GM19043 (cell line): ENCODE results near the gene MOB2.

Source experiments
- ATAC-seq: cut with Tn5 transposase; IDR thresholded peaks from one replicate; pipeline ENCODE4 v1.9.1; 2021; ENCODE audit warnings: low read depth; ENCODE audit not compliant: unreplicated experiment

The MOB2 gene

DNA sequence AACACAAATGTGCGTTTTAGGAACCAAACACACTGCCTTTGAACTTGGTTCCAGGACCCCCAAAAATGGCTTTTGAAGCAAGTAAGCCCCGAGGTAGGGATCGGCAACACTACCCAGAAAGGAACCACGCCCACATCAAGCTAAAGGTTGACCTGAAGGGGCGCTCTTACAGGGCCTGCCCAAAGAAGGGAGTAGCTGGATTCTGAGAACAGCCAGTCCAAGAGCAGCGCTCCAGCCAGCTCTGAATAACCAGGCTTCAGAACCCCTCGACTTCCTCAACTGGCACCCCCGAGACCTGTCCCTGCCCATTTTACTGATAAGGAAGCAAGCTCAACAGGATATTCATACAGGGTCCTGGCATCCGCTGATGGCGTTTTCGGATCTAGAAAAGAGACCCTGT is 18.9 kb upstream of the MOB2 start:
- no peak for ATAC-seq

DNA sequence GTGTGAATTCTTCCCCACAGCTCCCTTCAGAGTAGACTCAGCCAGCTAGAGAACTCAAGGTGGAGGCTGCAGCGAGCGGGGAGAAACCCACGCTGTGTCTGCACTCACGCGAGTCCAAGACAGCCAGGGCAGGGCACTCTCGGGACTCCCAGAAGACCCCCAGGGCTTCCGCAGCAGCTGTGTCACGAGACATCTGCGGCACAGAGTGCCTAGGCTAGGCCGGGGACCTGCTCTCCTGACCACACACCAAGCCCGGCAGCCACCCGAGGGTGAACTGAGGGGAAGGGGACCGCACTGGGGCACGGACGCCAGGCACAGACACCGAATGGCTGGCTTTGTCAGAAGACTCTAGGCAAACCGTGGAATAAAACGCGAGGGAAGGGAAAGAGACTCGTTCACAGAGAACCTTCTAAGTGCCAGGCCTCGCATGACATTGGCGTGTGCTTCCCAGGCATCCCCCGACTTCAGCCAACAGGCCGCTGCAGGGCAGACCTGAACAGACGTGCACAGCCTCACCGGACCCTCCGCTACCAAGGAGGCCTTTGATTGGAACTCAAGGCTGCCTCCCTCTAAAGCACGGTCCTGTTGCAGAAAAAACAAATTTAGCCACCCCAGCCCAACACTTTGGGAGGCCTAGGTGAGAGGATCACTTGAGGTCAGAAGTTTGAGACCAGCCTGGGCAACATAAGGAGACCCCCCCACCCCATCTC is 18.2 kb upstream of the MOB2 start:
- no peak for ATAC-seq

DNA sequence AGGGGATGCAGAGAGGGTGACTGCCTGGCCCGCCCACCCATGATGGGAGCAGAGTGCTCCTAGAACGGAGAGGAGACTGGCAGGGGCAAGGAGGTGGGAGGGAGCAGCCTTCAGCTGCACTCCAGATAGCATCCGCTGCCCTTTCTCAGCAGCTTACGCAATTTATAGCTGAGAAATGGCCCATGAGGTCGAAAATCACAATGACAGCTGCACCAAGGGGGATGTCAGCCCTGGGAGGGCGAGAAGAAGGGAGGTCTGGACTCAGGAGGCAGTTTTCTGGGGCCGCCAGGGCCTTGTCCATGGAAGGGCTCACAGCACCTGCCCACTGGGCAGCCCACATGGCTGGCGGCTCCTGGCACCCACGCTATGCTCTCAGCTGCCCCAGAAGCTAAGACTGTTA is 17.6 kb upstream of the MOB2 start:
- no peak for ATAC-seq

DNA sequence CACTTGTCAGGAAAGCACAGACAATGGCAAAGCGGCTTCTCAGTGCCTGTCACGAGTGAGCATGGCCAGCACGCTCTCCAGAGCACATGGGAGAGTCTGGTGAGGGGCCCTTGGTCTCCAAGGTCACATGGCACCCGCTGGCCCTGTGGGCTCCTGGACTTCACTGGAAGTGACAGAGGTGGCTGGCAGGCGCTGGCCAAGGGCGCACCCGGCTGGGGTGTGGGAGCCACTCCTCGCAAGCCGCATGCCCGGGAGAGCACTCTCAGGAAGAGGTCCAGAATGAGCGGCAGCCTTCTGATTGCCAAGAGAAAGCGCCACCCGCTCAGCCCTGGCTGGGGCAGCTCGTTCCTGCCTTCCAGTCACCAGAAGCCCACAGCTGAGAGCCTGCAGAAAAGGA is 17.1 kb upstream of the MOB2 start:
- no peak for ATAC-seq

DNA sequence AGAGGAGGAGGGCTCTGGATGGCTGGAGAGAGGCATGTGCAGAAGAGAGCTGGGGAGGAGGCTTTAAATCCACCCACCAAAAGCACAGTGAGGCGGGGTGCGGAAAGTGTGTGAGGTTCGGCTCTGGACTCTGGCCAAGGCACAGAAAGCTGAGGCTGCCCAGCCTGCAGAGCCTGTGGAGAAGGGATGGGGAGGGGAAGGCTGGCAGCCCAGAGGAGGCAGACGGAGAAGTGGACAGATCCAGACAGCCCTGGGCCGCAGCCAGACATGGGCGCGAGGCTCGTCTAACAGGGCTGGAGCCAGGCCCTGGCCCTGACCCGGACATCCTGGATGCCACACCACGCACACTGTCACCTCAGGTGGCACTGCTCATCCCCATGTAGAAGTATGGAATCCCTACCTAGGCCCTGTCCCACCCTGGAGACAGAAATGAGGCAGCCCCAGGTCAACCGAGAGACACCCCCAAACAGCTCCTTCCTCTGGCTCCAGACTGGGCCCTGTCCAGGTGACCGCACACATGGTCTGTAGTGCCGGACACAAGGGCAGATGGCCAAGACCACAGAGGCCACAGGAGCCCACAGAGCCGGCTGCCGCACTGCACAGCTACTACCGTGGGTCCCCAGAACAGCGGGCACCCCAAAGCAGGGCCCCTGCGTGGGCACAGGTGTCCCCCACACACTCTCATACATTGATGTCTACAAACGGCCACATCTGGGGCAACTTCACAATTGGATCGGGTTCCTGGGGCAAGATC is 16.6 kb upstream of the MOB2 start:
- ATAC-seq: no peak

DNA sequence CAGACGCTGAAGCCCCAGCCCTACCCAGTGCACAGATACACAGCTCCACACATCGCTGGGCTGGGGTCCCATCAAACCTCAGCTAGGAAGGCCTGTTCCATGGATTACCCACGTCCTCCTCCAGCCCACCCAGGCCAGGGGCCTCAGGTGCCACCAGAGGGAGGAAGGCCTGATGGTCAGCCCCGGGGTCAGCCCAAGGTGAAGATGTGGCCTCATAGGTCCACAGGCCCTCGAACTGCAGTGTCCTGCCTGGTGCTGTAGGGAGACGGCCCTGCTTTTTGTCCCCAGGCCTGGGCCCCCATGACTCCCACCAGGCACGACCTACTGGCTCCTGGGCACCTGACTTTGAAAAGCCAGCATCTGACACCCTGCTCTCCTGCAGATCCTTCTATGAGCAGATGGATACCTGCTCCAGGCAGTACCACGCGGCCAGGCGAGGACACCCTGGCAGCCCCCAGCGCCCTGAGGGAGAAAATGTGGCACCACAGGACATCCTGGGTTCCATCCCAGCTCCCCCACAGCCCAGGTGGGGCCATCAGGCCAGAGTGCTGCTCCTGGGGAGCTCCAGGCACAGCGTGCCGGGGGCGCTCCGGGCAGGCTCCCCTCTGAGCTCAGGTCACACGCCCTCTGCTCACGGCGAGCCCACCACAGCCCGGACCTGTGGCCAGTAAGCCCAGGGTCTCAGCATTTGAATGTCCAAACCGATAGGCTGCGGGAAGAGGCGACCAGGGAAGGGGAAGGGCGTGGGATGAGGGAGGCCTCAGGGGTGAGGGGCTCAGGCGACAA is 15.8 kb upstream of the MOB2 start:
- no peak for ATAC-seq

DNA sequence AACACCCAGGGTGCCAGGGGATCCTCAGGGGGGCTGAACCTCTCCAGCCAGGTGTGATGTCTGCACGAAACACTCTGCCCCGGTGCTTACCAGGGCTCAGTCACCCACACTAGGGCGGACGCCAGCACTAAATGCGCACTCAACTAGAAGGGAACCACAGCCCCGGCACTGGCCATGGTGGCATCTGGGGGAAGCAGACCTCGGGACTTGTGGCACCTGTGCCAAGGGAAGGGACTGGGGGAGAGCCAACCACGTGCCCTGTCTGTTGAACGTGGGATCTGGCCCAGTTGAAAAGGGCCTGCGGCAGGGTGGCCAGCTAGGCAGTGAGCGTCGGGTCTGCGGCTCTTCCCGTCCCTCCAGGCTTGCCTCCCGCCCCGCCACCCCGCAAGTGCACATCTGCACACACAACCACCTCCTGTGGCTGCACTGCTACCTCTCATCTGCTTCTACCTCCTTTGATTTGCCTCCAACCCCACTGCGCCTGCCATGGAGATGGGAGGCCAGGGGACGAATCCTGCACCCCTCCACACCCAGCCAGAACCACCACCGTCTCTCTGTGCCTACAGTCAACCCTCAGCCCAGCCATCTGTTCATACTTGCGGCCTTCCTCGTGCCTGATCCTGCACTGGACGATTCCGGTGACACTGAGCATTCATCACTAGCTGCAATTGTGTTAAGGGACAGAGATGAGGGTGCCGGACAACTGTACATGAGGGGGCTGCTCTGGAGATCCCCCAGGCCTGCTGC is 15.0 kb upstream of the MOB2 start:
- ATAC-seq: no peak

DNA sequence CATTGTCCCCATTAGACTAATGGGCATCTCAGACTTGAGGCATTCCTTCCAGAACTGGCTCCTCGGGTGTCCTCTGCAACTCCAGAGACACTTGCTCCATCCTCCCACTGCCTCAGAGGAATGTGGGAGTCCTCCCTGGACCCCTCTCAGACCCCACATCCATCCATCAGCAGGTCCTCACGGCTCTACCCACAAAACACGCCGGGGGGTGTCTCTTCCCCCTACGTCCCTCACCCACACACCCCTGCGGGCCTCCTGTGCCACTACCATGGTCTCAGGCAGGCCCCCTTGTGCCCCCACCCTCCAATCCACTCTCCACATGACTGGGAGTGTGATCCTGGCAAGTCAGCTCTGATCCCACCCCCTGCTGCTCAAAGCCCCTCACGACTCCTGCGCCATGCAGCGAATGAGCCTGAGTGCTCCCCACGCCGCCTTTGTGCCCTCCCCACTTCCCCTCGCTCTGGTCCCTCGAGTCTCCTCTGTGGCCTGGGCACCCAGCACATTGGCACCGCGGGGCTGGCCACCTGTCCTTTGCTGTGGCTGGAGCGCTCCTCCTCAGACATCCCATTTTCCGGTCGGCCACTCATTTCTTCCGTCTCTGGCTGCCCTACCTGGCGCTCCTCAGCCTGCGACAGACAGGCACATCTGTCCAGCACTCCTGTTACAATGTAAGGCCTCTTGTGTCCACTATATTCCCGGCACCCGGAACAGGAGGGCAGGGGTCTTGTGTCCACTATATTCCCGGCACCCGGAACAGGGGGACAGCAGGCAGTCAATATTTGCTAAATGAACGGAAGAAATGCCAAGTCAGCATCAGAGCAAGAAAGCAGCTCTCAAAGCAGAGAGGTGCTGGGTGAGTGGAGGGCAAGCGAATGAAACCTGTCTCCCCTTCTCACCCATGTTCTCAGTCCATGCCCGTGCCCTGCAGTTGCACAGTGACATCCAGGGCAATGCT is 14.2 kb upstream of the MOB2 start:
- no peak for ATAC-seq

DNA sequence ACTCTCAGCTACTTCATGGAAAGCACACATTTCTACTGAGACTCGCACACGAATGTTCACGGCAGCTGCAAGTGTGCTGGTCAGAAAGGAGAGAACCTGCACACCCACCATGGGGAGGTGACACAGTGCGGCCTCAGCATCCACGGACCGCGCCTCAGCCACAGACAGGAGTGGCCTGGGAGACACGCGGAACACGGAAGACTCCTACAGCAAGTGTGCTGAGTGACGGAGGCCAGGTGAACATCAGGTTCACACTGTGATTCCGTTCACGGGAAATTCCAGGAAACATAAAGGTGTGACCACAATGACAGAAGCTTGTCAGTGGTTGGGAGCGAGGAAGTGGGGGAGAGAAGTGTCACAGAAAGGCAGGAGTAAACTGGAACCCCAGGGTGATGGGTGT is 13.3 kb upstream of the MOB2 start:
- no peak for ATAC-seq

DNA sequence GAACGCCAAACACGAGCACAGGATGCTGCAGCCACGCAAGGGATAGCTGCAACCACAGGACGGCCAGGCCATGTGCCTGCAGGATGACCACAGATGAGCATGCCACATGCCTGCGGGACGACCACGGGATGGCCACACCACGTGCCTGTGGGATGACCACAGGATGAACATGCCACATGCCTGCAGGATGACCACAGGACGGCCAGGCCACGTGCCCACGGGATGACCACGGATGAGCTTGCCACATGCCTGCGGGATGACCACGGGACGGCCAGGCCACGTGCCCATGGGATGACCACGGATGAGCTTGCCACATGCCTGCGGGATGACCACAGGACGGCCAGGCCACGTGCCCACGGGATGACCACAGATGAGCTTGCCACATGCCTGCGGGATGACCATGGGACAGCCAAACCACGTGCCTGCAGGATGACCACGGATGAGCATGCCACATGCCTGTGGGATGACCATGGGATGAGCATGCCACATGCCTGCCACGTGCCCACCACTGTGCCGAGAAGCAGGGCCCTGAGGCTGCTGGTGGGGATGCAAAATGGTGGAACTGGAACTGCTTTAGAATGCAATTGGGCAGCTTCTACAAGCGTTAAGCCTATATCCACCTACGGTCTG is 12.8 kb upstream of the MOB2 start:
- no peak for ATAC-seq

DNA sequence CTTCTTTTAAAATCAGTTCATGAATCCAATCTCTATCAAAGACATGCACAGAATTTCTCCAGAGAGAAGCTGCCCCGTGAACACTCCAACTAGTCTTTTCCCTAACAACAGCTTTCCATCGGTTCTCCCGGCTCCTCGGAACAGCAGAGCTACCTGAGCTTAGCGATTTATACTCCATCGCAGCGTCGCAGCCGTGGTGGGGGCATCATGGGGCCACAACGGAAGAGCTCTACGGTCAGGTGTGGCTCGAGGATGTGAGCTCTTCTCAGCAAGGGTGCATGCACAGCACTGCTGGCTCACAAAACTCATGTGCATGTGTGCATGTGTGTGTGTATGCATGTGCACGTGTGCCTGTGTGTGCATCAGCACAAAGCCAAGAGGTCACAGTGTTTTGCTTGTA is 11.7 kb upstream of the MOB2 start:
- no peak for ATAC-seq

DNA sequence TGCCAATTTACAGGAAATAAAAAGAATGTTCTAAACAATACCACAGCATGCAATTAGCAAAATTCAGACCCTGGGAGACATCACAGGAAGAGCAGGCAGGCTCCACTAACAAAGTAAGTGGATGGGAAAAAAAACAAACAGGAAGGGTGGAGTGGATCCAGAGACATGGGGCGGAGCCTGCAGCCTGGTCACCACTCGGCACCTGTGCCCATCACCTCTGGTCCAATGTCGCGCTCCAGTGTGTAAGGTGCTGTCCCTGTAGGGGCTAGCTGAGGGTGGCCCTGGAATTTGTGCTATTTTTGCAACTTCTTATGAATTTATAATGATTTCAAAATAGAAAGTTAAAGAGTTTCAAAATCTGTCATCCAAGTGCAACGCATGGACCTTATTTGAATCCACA is 11.0 kb upstream of the MOB2 start:
- ATAC-seq: no peak

DNA sequence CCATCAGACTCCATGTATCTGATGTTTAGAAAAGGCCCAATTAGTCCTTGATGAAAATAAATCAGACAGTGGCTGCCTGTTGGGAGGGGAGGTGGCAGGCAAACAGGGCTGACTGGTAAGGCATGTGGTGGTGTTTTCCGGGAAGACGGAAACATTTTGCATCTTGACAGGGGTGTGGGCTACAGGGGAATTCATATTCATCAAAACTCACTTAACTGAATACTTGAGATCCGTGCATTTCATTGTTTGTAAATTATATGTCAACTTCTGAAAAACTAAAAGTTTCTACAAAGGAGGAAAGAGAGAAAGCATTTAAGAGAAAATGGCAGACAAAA is 10.1 kb upstream of the MOB2 start:
- ATAC-seq: no peak

DNA sequence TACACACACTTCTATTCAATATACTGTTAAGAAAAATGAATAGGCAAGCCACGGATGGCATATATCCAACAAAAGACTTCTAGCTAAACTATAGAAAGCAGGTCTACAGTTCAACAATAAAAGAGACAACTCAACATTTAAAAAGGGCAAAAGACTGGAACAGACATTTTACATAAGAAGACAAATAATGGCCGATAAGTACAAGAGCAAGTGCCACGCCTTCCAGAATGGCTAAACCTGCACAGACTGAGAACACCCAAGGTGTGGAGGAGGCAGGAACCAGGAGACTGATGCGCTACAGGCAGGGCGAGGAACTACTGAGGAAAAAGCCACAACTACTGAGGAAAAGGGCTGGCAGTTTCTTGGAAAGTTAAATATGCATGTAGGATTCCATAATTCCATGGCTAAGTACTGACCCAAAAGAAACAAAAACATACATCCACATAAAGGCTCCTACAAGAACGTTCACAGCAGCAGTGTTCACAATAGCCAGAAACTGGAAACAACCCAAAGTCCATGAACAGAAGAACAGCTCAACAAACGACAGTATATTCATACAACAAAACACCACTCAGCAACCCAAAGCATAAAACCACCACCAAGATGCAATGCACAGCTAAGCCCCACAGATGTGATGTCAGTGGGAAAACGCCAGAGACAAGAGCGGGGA is 9.6 kb upstream of the MOB2 start:
- no peak for ATAC-seq

DNA sequence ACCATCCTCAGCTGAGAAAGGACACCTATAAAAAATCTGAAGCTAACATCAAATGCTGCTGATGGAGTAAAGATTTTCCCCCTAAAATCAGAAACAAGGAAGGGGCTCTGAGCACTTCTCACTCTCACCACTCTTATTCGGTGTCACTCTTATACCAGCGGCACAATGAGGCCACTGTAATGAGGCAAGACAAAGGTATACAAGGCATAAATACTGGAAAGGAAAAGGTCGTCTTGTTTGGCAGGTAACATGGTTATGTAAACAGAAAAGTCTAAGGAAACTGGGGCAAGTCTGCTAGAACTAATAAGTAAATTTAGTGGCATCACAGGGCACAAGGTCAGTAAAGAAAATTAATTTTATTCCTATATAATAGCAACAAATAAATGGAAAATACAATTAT is 8.1 kb upstream of the MOB2 start:
- ATAC-seq: no peak

DNA sequence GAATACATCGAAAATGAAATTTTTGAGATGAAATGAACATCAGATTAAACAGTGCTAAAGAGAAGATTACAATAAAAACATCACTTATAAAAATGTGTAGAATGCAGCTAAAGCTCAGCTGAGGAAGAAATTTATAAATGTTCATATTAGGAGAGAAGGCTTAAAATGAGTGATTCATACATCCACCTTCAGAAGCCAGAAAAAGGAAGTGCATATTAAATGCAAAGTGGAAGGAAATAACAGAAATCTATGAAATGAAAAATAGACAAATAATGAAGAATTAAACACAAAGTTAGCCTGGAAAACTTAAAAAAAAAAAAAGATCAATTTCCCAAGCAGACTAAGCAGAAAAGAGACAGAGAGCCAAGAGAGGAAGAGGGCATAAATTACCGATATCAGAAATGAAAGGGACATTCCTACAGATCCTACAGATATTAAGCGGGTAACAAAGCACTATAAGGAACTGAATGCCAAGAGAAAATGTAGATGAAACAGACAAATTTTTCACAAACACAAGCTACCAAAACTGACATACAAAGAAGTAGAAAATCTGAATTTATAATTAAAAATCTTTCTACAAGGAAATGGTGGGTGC is 7.2 kb upstream of the MOB2 start:
- no peak for ATAC-seq

DNA sequence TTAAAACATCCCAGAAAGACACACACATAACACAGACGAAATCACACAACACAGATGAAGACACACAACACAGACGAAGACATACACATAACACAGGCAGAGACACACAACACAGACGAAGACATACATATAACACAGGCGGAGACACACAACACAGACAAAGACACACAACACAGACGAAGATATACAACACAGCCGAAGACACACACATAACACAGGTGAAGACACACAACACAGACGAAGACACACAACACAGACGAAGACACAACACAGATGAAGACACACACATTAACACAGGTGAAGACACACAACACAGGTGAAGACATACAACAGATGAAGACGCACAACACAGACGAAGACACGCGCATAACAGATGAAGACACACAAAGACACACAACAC is 4.8 kb upstream of the MOB2 start:
- no peak for ATAC-seq

DNA sequence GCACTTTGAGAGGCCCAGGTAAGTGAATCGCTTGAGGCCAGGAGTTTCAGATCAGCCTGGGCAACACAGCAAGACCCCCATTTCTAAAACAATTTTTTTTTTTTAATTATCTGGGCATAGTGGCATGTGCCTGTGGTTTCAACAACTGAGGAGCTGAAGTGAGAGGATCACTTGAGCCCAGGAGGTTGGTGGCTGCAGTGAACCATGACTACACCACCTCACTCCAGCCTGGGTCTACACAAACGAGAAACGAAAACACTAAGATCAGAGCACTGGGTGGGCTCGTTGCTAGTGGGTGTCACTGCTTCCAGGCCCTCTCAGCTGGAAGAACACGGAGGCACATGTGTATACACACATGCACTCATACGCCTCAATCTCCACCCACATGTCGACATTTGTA is 4.1 kb upstream of the MOB2 start:
- no peak for ATAC-seq
